SK-N-DZ (cell line): ENCODE measurements around the gene NCAPG2.
"Not testable (repeated sequence)": the region's sequence is repeated elsewhere in the genome, so short reads cannot be mapped to it uniquely, and the experiment has no call there.

Experiments
- DNase-seq: peaks from one replicate; pipeline ENCODE4 v3.0.0-alpha.2; 2015; ENCODE audit warnings: low spot score

NCAPG2 gene

DNA sequence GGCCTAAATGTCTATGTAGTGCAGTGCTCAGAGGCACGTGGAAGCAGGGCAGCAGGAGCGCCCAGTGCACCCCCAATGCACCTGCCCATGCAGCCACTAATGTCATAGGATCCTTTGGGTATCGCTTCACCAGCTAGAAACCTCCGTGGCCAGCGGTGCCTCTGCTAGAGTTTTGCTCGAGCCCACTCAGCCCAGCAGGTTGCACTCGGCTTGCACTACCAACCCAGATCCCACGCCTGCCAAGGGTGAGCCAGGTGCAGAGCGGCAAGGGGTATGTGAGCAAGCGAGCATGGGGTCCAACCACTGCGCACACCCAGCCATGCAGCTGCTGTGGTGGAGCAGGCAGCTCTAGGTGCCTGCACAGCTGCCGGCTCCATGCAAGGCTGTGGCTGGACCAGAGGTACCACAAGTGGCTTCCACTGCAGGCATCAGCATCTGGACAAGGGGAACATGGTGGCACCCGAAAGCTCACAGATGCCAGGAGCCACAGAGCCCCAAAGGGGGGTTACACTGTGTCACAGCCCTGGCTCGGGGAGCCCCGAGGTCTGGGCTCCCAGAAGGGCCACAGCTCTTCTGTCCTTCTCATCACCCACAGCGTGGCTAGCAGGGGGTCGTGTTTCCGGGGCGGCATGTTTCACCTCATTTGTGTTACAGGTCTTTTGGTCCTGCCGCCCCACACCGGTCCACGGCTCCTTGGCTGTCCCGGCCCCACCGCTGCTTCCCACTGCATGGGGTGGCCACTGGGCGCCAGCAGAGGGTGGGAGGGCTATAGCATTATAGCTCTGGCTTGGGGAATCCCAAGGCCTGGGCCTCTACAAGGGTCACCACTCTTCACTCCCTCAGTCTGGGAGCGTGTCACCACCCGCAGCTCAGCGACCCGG, 2.3 kb upstream of the NCAPG2 start:
- no peak for DNase-seq

DNA sequence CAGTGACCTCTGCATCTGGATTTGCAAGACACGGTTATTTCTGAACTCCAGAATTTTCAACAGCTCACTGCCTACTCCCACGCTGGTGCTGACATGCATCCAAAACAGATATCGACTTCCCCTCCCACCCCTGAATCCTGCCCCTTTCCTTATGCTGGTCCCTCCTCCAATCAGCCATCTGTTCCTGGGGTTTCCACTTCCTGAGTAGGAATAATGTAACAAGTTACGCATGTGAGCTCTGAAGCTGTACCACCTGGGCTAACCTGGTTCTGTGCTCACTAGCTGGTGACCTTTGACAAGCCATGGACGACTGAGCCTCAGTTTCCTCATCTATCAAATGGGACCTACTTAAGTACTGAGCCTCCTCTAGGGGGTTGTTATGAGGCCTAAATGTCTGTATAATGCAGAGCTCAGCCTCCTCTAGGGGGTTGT, 1.7 kb upstream of the NCAPG2 start:
- DNase-seq, result no peak

DNA sequence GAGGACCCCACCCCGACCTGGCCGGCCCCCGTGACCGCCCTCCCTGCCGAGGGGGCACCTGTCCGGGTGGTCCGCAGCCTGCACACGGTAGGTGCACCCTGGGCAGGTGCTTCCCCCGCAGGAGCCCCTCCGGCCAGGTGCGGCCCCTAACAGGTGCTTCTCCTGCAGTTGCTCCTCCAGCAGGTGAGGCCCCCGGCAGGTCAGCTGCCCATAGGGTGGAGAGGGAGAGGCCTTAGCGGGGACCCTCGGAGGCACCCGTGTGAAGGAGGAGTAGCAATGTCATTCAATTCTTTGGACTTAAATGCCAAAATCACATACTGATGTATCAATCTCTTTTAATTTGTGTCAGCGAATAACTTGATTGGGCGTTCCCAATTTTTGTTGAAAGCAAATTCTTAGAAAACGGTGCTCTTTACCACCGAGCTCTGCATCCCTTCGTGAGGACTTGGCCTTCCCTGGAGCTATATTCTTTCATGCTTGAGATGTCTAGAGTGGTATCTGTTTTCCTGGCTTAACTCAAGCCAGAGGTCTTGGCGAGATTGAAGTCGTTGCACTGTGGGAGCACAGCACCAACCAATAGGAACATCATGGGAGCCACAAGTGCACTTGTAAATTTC, 738 bp upstream of the NCAPG2 start:
- DNase-seq, result peak; percentile 40

DNA sequence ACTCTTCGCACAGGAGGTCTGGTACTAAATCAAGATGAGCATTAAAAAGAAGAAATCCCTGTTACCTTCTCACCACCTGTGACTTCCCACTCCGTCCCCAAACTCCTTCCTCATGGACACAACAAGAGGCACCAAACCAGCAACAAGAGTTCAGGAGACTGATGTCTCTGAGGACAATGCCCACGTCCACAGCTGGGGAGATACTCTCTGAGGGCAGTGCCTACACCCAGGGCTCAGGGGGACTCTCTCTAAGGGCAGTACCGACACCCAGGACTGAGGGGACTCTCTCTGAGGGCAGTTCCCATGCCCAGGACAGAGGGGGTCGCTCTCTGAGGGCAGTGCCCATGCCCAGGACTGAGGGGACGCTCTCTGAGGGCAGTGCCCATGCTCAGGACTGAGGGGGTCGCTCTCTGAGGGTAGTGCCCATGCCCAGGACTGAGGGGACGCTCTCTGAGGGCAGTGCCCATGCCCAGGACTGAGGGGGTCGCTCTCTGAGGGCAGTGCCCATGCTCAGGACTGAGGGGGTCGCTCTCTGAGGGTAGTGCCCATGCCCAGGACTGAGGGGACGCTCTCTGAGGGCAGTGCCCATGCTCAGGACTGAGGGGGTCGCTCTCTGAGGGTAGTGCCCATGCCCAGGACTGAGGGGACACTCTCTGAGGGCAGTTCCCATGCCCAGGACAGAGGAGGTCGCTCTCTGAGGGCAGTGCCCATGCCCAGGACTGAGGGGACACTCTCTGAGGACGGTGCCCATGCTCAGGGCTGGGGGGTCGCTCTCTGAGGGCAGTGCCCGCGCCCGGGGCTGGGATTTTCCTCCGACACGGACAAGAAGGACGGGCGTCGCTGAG, 703 bp downstream of the NCAPG2 start:
- DNase-seq, result not testable (repeated sequence)

DNA sequence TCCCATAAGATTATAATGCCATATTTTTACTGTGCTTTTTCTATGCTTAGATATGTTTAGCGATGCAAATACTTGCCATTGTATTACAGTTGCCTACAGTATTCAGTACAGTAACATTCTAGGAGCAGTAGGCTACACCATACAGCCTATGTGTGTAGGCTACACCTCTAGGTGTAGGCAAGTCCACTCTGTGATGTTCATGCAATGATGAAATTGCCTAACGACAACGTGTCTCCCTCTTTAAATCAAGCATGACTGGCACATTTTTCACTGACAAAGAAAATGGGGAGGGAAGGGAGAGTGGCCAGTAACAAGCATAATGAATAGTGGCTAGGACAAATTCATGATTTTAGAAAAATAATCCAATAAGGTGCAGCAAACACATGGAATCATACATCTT, 1.7 kb downstream of the NCAPG2 start:
- DNase-seq, result no peak

DNA sequence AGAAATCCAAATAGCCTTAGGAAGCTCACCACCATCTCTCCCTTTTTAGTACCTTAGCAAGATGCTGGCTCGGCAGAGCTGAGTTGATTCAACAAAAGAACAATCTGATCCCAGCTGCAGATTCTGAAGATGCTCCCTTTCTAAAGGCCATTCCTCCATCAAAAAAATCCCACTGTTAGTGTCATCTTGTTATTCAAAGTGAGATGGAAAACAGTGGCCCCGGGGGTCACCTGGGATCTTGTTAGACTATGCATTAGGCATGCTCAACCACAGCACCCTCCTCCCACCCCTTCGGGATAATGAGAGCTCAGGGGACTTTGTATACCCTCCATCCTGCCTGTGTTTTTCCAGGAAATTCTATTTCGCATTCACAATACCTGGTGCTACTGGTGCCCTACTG, 2.4 kb downstream of the NCAPG2 start:
- DNase-seq, result no peak

DNA sequence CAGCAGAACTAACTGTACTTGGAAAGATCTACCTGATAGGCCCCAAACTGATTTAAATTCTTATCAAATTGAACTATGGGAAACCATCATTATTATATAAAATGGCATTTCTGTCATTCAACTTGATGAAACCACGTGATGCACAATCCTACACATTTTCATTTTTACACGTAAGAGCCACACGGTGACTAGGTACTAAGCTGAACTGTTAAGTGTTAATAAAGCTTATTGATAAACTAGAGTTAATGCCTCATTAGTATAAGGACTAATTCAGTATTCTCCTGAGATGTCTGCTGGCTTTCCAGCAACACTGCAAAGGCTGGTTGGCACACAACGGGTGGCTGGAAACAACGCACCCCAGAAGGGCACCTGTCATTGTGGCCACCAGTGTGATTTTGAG, 4.6 kb downstream of the NCAPG2 start:
- DNase-seq, result no peak

DNA sequence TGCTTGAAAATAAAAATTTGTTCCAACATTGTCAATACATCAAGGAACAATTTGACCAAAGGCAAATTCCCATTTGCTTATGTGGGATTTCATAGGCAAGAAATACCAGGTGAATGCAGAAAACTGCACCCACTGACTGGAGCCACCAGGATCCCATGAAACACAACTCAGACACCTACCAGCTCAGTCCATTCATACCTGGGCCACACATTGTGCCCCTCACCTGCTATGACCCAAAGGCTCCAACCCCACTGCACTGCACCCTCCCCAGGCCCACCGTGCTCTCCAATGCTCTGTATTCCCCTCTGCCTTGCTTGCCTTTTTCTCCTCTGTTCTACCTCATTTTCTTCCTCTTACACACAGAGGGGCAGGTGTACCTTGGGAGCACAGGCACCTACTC, 5.3 kb downstream of the NCAPG2 start:
- no peak for DNase-seq

DNA sequence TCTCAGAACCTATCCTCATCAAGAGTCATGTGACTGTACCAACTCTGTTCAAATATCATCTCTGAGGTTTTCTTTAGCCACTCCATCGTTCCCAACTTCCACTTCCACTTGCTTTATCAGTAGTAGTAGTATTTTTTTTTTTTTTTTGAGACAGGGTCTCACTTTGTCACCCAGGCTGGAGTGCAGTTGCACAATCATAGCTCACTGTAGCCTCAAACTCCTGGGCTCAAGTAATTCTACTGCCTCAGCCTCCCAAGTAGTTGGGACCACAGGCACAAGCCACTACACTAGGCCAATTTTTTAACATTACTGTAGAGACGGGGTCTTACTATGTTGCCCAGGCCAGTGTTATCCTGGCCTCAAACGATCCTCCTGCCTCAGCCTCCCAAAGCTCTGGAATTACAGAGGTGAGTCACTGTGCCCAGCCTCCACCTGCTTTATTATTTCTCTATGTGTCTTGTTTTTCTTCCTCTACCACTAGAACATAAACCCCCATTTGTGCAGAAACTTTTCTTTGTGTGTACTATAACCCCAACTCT, 5.9 kb downstream of the NCAPG2 start:
- DNase-seq, result no peak

DNA sequence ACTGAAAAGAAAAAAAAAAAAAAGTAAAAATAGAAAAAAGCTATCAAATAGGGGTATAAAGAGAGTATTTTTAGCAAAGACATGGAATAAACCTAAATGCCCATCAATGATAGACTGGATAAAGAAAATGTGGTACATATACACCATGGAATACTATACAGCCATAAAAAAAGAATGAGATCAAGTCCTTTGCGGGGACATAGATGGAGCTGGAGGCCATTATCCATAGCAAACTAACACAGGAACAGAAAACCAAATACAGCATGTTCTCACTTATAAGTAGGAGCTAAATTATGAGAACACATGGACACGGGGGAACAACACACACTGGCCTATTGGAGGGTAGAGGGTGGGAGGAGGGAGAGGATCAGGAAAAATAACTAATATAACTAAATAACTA, 7.0 kb downstream of the NCAPG2 start:
- DNase-seq, result not testable (repeated sequence)

DNA sequence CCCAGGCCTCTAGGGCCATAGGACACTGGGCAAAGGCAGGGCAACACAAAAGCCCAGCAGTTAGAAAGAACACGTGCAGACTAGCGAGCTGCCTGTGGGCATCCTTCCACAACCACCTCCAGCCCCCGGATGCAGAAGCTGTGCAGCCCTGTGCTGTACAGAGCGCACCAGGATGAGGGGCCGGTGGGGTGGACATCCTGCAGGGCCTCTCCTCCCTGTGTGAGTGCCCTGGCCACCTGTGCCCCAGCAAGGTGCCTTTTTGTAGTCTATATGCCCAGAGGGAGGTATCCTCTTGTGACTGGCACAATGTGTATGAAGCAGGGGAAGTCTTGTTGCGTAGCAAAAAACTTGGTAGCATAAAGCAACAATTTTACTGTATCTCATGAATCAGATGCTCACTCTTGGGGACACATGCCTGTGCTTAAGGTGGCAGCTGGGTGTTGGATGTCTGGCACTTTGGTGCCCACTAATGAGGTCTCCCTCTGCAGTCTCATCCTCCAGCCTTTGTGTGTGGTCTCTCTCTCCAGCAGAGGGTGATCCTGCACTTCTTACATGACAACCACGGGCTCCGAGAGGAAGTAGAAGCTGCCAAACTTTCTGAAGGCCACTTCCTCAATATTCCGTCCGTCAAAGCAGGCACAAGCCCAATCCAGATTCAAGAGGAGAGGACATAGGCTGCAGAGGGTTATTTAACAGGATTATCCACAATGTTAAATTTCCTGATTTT, 8.7 kb downstream of the NCAPG2 start:
- DNase-seq, result no peak

DNA sequence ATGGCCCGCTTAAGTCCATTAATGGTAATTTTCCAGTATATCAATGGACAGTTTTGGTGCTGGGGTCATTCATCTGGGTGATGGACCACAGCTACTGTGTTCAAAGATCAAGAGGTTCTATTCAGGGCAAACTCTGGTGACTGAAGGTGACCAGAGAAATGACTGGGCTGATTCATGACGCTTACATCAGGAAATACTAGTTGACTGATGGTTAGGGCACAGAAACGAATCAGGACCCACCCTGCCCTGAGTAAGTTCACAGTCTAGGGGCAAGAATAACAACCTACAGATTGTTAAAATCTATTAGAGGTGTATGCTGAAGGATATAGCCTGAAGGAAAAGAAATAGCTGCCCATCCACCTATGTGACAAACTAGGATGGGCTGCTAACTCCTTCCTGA, 9.5 kb downstream of the NCAPG2 start:
- no peak for DNase-seq

DNA sequence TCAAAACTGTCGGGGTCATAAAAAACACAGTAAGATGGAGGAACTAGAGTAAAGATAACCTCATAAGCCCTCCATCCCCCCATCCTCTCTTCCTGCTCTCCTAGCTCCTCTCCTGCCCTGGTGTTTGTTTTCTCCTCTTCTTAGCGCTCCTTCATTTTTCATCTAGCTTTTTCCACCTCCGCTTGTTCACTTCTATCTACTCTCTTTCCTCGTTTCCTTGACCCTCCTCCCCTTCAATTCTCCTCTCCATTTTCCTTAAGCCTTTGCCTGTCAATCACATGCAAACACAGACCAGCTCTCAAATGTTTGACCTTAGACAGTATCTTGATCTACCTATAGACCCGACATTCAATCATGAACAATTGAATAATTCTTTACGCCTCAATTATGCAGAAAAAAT, 10.0 kb downstream of the NCAPG2 start:
- no peak for DNase-seq

DNA sequence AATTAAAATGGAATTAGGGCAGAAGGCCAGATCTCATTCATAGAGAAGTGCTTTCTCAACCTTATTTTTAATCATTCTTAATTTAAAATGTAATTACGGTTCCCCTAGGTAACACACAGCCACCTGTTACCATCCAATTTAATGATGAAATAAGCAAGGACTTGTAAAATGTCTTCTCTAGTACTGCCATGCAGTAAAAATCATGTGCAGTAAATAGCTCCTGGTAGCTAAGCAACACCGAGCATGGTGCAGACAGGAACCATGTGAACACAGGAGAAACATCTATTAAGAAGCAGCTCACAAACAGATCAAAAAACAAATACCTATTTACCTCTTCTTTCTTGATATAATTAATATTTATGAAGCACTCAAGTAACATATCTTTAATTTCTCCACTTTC, 15.1 kb downstream of the NCAPG2 start:
- DNase-seq, result no peak

DNA sequence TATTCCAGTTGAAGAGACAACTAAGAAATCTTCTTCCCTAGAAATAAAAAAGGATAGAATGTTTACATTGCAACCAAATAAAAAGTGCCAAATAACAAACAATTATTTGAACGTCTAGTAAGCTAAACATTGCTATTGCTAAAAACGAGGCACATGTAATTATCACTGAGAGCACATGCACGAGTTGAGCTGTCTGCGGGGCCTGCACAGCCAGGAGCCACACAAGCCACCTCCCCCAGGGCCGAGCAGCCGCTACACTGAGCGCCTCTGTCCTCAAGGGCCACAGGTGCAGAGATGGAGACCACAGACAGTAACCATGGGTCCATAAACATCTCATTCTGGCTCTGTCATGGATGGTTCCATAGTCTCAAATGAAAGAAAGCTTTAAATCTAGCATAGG, 17.2 kb downstream of the NCAPG2 start:
- DNase-seq, result no peak

DNA sequence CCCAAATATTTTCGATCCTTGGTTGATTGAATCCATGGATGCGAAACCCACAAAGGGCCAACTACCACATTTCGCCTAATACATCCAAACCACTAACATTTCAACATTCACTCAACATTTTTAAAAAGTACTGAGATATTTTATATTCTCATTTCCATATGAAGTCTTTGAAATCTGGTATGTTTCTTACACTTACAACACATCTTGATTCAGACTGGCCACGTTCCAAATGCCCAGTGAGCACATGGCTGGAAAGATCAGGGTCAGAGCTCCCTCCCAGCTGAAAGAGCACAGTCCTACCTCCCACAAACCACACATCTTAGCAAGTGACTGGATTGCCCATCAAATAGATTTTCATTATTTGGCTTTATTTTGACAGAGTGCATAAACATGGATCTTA, 18.9 kb downstream of the NCAPG2 start:
- no peak for DNase-seq

DNA sequence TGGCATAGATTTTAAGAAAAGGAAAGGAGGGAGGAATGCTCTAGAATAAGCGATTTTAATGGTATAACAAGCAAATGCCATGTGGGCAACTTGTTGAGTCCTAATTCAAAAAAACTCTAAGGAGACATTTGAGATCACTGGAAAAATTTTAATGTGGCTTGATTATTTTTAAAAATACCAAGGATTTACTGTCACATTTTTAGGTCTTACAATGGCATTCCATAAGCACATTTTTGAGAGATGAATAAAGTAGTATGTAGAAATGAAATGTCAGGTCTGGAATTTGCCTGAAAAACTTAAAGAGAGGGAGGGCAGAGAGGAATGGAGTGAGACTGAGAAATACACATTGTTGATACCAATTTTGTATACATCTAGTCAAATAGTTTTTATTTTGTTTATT, 20.3 kb downstream of the NCAPG2 start:
- no peak for DNase-seq

DNA sequence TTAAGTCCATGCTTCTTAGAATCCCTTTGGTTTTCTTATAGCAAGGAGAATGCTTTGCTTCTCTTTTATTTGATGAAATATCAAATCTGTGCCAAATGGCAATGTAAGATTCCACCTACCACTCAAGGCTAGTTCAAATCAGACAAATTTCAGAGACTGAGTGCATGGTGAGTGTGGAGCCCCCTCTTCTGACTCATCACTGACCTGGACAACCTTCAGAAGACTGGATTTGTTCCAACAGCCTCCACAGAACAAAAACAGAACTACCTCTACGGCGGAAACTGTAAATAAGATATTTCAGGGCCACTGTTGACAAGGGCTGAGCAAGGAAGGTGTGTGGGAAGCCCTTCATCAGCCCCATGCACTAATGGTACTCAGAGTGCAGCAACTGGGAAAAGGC, 21.1 kb downstream of the NCAPG2 start:
- no peak for DNase-seq

DNA sequence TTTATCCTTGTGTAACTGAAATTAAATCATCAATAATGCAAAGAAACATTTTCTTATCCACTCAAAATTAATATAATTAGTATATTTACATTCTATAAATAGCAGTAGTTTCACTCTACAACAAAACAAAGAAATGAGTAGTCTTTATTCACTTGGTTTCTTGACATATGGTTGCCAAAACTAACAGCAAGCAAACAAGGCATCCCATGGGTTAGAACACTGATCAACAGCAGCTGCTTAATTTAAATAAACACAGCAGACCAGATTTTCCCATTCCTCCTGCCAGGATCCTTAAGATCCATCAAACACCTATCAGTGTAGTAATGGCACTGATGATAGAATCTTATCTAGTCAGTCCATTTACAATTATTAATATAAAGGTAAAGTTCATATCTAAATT, 22.1 kb downstream of the NCAPG2 start:
- DNase-seq, result no peak

DNA sequence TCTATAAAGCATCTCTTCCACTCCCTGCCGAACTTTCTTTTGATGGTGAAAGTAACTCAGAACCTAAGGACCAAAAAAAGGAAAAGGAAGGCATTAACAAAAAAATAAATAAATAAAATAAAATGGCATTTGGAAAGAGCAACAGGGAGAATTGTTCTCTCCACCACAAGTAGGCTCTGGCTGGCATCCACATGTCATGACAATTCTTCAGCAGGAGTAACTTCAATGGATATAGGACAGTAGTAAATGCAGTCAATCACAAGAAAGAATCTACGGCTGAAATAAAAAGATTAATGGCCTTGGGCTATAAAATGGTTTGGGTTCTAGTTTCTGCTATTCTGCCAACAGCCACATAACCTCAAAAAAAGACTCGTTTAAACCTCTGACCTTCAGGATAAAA, 23.9 kb downstream of the NCAPG2 start:
- DNase-seq, result no peak

DNA sequence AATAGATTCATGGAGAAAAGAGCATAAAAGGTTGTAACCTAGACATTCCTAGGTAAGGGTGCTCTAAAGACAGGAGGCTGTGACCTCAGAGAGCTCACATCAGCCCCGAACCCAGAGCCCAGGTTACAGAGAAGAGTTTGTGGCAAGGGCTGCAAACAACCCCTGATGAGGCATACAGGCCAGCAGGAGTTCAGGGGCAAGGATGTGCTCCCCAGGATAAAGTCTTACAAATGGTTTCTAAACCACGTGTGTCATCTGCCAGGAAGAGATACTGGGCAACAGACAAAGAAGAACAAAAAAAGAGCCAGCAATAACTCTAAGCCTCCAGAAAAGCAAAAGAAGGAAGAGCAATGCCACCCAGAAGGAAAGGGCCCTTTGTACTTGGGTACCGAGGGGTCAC, 27.7 kb downstream of the NCAPG2 start:
- no peak for DNase-seq
